Globus pallidus (tissue), 1 donor: Measurements from ENCODE around the gene YIF1A.
A peak's percentile ranks its signal among the peaks of the same experiment; 100 is the strongest.
"Not testable (repeated sequence)": the region's sequence is repeated elsewhere in the genome, so short reads cannot be mapped to it uniquely, and the experiment has no call there.

Experiments used
- DNase-seq: peaks from one replicate; pipeline ENCODE4 v3.0.0-alpha.2; 2015; ENCODE audit warnings: low spot score

The YIF1A gene

DNA sequence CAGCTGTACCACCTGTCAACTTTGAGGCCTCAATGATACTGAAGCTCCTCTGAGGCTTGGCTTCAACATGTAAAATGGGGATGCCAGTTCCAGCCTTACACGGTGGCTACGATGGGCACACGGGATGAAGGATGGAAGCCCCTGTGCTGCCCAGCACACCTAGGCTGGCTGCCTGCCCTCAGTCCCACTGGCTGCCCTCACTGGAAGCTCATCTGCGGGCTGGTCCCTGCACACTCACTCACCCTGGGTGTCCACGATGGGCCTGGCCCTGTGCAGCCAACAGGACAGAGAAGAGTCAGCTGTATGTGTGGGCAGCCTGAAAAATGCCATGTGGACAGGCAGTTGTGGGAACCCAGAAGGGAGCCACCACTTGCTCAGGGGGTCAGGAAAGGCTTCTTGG lies 2.2 kb downstream of the YIF1A start:
- no peak for DNase-seq

DNA sequence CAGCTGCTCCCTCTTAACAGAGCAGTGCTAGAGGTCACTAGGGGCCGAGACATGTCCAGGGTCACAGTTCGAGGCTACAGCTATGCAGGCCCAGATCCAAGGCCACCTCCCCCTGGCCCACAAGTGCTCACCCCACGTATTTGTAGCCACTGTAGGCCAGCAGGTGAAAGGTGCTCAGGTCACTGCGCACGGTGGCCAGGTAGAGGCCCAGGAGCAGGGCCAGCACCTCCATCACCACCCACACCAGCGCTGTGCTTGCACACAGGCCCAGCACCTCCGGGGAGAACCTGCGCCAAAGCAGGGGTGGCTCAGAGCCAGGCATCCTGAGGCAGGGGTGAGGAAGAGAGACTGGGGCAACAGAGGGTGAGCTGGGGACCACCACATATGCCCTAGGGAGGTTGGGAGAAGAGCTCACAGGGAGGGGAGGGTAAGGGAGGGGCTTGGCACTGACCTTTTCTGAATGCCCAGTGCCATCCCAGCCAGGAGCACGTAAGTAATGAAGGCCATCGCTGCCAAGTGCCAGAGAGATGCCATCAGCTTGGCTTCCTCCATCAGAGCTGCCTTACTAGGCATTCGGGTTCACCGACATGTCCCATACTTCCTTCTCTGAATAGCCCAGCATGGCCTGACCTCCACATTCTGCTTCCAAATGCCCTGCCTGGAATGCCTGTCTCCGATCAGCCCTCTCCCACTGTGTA lies 3.5 kb downstream of the YIF1A start:
- no peak for DNase-seq

DNA sequence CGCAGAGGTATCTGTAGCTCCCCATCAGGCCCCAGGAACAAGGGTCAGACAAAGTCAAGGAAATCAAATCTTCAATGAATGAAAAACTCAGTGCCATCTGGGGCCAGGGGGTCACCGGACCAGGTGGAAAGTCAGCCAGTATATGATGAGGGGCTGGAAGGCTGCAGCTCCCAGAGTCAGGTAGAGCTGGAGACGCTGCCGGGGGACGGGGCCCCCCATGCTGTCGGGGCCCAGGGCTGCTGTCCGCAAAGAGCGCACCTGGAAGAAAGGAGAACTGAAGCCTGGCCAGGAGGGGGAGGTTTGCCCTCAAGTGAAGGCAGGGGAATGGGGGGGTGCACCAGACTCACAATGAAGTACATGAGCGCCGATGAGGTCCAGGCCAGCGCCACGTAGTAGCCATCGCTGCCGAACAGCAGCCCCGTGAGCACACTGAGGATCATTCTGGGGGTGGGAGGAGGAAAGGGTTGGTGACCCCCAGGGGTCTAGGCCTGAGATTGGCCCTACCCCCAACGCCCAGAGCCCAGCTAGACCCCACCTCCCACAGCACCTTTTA lies 4.3 kb downstream of the YIF1A start:
- no peak for DNase-seq

GRCh38 chr11:66283461-66284105 lies 5.4 kb downstream of the YIF1A start:
- DNase-seq, result no peak

- DNase-seq, result peak; percentile 97
Measured at GRCh38 chr11:66282468-66283455, 6.2 kb downstream of the YIF1A start.

- DNase-seq, result no peak
Measured at GRCh38 chr11:66281776-66282467, 7.0 kb downstream of the YIF1A start.

DNA sequence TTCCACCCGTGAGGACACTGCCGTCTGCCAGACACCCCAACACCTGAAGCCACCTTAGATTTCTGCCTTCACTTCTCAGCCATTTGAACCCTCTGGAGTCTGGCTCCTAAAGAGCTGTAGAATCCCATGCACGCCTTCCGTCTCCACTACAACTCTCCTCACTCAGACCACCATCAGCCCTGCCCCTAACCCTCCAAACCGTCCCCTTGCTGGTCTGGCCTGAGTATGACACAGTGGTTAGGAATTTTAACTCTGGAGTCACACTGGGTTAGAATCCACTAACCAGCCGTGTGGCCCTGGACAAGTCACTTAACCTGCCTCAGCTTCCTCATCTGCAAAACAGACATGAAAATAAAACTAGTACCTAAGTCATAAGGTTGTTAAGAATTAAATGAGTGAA lies 7.9 kb downstream of the YIF1A start:
- DNase-seq, result no peak

DNA sequence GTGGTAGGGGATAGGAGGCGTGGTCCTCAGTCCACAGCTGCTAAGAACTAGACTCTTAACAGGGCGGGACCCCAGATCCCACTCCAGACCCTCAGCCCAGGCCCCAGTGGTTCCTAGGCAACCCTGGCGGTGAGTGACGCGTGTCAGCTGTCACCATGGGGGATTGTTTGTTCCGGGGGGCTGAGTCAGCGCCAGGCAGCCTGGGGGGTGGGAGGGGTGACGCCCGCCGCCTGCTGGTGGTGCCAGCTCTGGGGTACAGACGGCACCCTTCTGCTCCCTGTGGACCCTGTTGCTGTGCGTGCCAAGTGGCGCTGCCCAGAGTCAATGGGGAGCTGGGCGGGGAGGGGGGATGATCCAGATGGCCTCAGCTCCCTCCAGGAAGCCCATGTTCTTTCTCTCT lies 8.5 kb downstream of the YIF1A start:
- no peak for DNase-seq

- DNase-seq, result no peak
Measured at GRCh38 chr11:66279092-66279734, 9.7 kb downstream of the YIF1A start.

DNA sequence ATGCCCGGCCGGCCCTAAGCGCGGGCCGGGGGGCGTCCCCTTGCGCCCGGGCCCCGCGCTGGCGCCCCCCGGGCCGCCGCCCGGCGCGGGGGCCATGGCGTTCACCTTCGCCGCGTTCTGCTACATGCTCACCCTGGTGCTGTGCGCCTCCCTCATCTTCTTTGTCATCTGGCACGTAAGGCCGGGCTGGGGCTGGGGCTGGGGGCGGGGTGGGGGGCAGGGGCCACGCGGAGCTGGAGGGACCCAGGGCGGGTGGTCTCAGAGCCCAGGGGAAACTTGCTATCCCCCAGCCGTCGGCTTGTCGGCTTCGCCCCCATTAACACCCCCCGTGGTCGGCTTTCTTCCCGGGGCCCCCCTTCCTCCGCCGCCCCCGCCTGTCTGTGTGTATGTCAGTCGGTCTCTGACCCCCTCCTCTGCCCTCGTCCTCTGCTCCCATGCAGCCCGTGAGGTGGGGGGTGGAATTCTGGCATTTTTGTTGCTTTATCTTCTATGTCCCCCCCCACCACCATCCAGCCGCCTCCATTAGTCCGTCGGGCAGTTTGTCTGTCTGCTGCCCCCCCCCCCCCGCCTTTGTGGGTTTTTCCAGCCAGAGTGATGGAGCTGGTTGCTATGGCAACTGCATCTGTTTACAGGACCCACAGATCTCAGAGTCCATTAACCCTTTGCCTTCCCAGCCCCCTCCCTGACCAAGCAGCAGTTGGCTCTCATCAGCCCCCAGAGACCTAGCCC lies 10.4 kb downstream of the YIF1A start:
- DNase-seq, result no peak

DNA sequence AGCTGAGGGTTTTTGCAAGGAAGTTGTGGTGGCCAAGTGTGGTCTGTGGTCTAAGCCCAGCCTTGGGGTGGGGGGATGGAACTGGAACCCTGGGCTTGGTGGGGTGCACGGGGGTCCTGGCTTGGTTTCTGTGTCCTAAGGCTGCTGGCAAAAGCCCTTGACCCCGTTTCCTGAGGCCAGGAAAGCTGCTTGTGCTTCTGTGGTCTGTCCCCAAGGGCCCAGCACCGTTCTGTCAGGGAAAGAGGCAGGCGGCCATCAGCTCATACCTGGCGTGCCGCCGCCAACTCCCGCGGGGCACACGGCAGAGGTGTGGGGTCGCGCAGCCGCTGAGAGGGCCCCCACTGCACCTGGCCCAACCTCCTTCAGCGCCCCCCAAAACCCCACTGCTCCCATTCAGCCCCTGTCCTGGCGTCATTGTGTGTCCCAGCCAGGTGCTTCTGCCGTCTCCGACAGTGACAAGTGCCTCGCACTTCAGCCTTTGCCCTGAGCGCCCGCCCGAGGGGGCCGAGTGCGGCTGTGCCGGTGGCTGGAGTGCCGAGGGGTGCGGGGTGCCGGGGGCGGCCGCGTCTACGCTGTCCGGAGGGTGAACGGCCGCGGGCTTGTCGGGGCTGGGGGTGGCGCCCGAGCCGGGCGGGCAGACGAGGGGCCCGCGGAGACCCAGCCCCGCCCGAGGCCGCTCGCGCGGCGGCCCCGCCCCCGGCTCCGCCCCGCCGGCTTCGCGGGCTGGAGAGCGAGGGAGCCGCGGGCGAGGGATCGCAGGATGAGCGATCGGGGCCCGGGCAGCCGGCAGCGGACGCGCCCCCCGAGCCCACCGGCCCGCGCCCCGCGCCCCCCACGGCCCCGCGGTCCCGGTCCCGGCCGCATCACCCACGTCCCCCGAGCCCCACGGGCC lies 11.2 kb downstream of the YIF1A start, which contains the start of gene CNIH2:
Gene CNIH2, plus strand, starts transcription at position 705 of the 892 bp plus-strand sequence. CDS start 282 bp downstream, outside the sequence.
- no peak for DNase-seq

DNA sequence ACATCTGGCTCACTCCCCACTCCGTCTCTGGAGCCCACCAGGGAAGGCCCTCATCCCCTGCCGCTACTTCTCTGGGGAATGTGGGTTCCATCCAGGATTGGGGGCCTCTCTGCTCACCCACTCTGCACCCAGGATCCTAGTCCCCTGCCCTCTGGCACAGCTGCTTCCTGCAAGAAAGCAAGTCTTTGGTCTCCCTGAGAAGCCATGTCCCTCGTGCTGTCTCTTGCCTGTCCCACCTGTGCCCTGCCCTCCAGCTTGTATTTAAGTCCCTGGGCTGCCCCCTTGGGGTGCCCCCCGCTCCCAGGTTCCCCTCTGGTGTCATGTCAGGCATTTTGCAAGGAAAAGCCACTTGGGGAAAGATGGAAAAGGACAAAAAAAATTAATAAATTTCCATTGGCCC lies 11.9 kb downstream of the YIF1A start:
- not testable (repeated sequence) for DNase-seq

- DNase-seq, result not testable (repeated sequence)
Measured at GRCh38 chr11:66276619-66277018, 12.3 kb downstream of the YIF1A start.

GRCh38 chr11:66275984-66276612 lies 12.8 kb downstream of the YIF1A start:
- DNase-seq, result no peak

- no peak for DNase-seq
Measured at GRCh38 chr11:66275396-66275795, 13.5 kb downstream of the YIF1A start.

DNA sequence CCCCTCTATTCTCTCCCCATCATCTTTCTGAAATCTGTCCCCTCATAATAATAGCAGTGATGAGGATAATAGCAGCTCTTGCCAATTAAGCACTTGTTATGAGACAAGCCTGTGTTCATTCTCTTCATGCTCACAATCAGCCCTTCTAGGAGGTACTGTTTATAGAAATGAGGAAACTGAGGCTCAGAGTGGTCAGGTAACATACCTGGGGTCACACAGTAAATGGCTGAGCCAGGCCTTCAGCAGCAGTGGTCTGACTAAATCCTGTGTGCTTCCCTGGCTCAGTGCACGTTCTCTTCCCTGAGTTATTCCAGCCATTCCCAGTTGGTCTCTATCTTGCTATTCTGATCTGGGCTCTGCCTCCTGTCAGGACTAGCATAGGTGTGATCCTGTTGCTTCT lies 14.7 kb downstream of the YIF1A start:
- no peak for DNase-seq

DNA sequence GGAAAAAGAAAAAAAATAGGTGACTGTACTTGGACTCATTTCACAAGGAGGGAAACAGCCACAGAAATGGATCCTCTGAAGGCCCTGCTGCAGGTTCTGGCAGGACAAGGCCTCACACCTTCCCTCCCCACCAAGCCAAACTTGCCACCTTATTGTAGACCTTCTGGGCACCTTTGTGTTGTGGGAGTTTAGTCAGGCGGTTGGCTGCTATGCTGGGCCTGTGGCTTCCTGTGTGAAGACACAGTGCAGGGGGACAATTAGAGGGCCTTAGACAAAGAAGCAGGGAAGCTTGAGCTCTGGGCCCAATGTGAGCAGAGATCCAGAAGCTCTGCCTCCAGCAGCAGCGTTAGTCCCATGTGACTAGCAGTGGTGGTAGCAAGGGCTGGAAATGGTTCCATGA lies 16.3 kb downstream of the YIF1A start:
- DNase-seq, result no peak

GRCh38 chr11:66271816-66272215 lies 17.1 kb downstream of the YIF1A start:
- no peak for DNase-seq
